HEK293 (cell line): ENCODE measurements around the gene NEK7.

Source experiments
- CTCF ChIA-PET: fragments of 350-600 bp; formaldehyde crosslinking; extraction: SDS; loops from one replicate; lab custom pipeline; 2021; ENCODE audit warnings: antibody characterized with exemption; lab: Yijun Ruan, JAX
- POLR2A ChIA-PET: fragments of 300-600 bp; formaldehyde crosslinking; extraction: SDS; loops from one replicate; lab custom pipeline; 2020; ENCODE audit warnings: antibody characterized with exemption, inconsistent platforms; lab: Yijun Ruan, JAX
- H3K27ac ChIP-seq: fragments of 200-500 bp; sonication (Bioruptor generic); 2 replicates; pipeline ENCODE4 v1.5.1; 2014; ENCODE audit warnings: low read depth, low read length, control low read depth, inconsistent platforms; ENCODE audit errors: extremely low read depth
- H3K36me3 ChIP-seq, 2 experiments: fragments of 200-500 bp in 1 of 2; sonication (Bioruptor generic) in 1 of 2; 1 replicate in 1 of 2; 2 replicates in 1 of 2; pipeline ENCODE4 v1.5.1; 2014 to 2017; ENCODE audit warnings: inconsistent platforms in 2 of 2, low read length in 2 of 2; ENCODE audit not compliant: control insufficient read depth in 2 of 2, insufficient read depth in 1 of 2
- H3K4me1 ChIP-seq: fragments of 200-500 bp; sonication (Bioruptor generic); 2 replicates; pipeline ENCODE4 v1.5.1; 2014; ENCODE audit warnings: mild to moderate bottlenecking, low read length, inconsistent platforms; ENCODE audit not compliant: control insufficient read depth, insufficient read depth
- H3K4me3 ChIP-seq: 2 replicates; pipeline ENCODE4 v1.5.1; 2011; ENCODE audit warnings: low read depth, mild to moderate bottlenecking, control low read depth, low read length, moderate library complexity
- H3K9me3 ChIP-seq: fragments of 200-500 bp; sonication (Bioruptor generic); 2 replicates; pipeline ENCODE4 v1.5.1; 2014; ENCODE audit warnings: low read depth, low read length, inconsistent platforms; ENCODE audit not compliant: control insufficient read depth, insufficient read depth
- FEZF1 ChIP-seq: fragments of 450-650 bp; formaldehyde crosslinking; IDR thresholded peaks from 2 replicates; pipeline ENCODE4 v1.5.1; 2016; ENCODE audit warnings: missing biosample characterization, missing genetic modification characterization
- PRDM10 ChIP-seq: fragments of 450-650 bp; formaldehyde crosslinking; IDR thresholded peaks from 2 replicates; pipeline ENCODE4 v1.5.1; 2016; ENCODE audit warnings: missing biosample characterization, missing genetic modification characterization
- SP7 ChIP-seq: fragments of 450-650 bp; formaldehyde crosslinking; IDR thresholded peaks from 2 replicates; pipeline ENCODE4 v1.5.1; 2016; ENCODE audit warnings: missing biosample characterization, missing genetic modification characterization
- ZBTB48 ChIP-seq: fragments of 450-650 bp; formaldehyde crosslinking; IDR thresholded peaks from 2 replicates; pipeline ENCODE4 v1.5.1; 2016; ENCODE audit warnings: missing biosample characterization, missing genetic modification characterization
- ZNF133 ChIP-seq: fragments of 450-650 bp; formaldehyde crosslinking; IDR thresholded peaks from 2 replicates; pipeline ENCODE4 v1.5.1; 2016; ENCODE audit warnings: missing biosample characterization, missing genetic modification characterization
- ZNF16 ChIP-seq: fragments of 450-650 bp; formaldehyde crosslinking; IDR thresholded peaks from 2 replicates; pipeline ENCODE4 v1.5.1; 2016; ENCODE audit warnings: low read depth, missing biosample characterization, missing genetic modification characterization
- ZNF26 ChIP-seq: fragments of 450-650 bp; formaldehyde crosslinking; IDR thresholded peaks from 2 replicates; pipeline ENCODE4 v1.5.1; 2016; ENCODE audit warnings: missing biosample characterization, missing genetic modification characterization
- ZNF280C ChIP-seq: fragments of 450-650 bp; formaldehyde crosslinking; IDR thresholded peaks from 2 replicates; pipeline ENCODE4 v1.5.1; 2016; ENCODE audit warnings: missing biosample characterization, missing genetic modification characterization
- ZNF292 ChIP-seq: fragments of 450-650 bp; formaldehyde crosslinking; IDR thresholded peaks from 2 replicates; pipeline ENCODE4 v1.5.1; 2016; ENCODE audit warnings: low read depth, missing biosample characterization, missing genetic modification characterization, borderline replicate concordance
- ZNF341 ChIP-seq: fragments of 450-650 bp; formaldehyde crosslinking; IDR thresholded peaks from 2 replicates; pipeline ENCODE4; 2016; ENCODE audit warnings: low read depth, missing biosample characterization, missing genetic modification characterization
- ZNF501 ChIP-seq: fragments of 450-650 bp; formaldehyde crosslinking; IDR thresholded peaks from 2 replicates; pipeline ENCODE4 v1.5.1; 2016; ENCODE audit warnings: missing biosample characterization, missing genetic modification characterization
- ZNF514 ChIP-seq: fragments of 450-650 bp; formaldehyde crosslinking; IDR thresholded peaks from 2 replicates; pipeline ENCODE4 v1.5.1; 2016; ENCODE audit warnings: missing biosample characterization, missing genetic modification characterization
- ZNF629 ChIP-seq: fragments of 450-650 bp; formaldehyde crosslinking; IDR thresholded peaks from 2 replicates; pipeline ENCODE4 v1.5.1; 2017; ENCODE audit warnings: missing biosample characterization, missing genetic modification characterization
- ZNF677 ChIP-seq: fragments of 450-650 bp; IDR thresholded peaks from 2 replicates; pipeline ENCODE4 v1.5.0; 2018; ENCODE audit warnings: missing biosample characterization, mild to moderate bottlenecking, missing genetic modification characterization, moderate library complexity
- ZNF830 ChIP-seq: fragments of 450-650 bp; IDR thresholded peaks from 2 replicates; pipeline ENCODE4 v1.5.0; 2018; ENCODE audit warnings: missing biosample characterization, missing genetic modification characterization, low read depth, mild to moderate bottlenecking, moderate library complexity
- ZSCAN30 ChIP-seq: fragments of 450-650 bp; IDR thresholded peaks from 2 replicates; pipeline ENCODE4 v1.5.1; 2018; ENCODE audit warnings: missing biosample characterization, mild to moderate bottlenecking, missing genetic modification characterization, moderate library complexity

The NEK7 gene

GRCh38 chr1:198185759-198186158 is 29.0 kb downstream of the NEK7 start:
- no peak overlapping the region for H3K4me3 ChIP-seq
- no peak overlapping the region for H3K27ac ChIP-seq
- CTCF ChIA-PET, result no interaction called here
- POLR2A ChIA-PET, result no interaction called here
- TF ChIP-seq ZNF341 (tag by site-specific recombination) (no peak), ZNF16 (tag by site-specific recombination) (no peak)
- peaks cover 3% of the 10 kb centered on the region; the same call in 1 of the 2 replicates for H3K4me1 ChIP-seq
- no peaks in the 10 kb centered on the region for H3K9me3 ChIP-seq
- H3K36me3 ChIP-seq, result no peaks in the 10 kb centered on the region

- TF ChIP-seq SP7 (no peak), ZSCAN30 (tag by site-specific recombination) (no peak), PRDM10 (tag by site-specific recombination) (no peak), ZNF830 (no peak), ZNF501 (tag by site-specific recombination) (no peak), ZNF677 (tag by site-specific recombination) (no peak), ZNF280C (tag by site-specific recombination) (no peak)
- ChIA-PET POLR2A (no interaction called here), CTCF (interaction anchor here (0.6 kb wide), 1 partner anchor 159 kb away, joined by 7 read pairs; no protein-coding TSS in a partner anchor)
- no peaks in the 10 kb centered on the region for H3K9me3 ChIP-seq
- no peak overlapping the region for H3K27ac ChIP-seq
- H3K4me3 ChIP-seq, result no peak overlapping the region
- H3K4me1 ChIP-seq, result peaks cover 3% of the 10 kb centered on the region; the same call in 1 of the 2 replicates
- H3K36me3 ChIP-seq, result no peaks in the 10 kb centered on the region
Measured at GRCh38 chr1:198186916-198187580, 30.2 kb downstream of the NEK7 start.

GRCh38 chr1:198187973-198188588 is 31.3 kb downstream of the NEK7 start:
- no peak for TF ChIP-seq ZNF133 (tag by site-specific recombination)
- peak; percentile 31; the same call in 1 of the 2 replicates for TF ChIP-seq FEZF1
- no peak for TF ChIP-seq ZSCAN30 (tag by site-specific recombination)
- no peak for TF ChIP-seq ZBTB48 (tag by site-specific recombination)
- no peak for TF ChIP-seq ZNF514
- TF ChIP-seq ZNF292 (tag by site-specific recombination), result no peak
- no peak for TF ChIP-seq ZNF26 (tag by site-specific recombination)
- no peak for TF ChIP-seq ZNF629
- TF ChIP-seq, all 188 proteins: peak for 1
- ChIA-PET CTCF (interaction anchor here (0.6 kb wide), 2 partner anchors 160 to 994 kb away, joined by 3 to 7 read pairs; no protein-coding TSS in a partner anchor), POLR2A (no interaction called here)
- Histone ChIP-seq H3K36me3 (no peaks in the 10 kb centered on the region), H3K27ac (no peak overlapping the region), H3K4me3 (no peak overlapping the region), H3K4me1 (peaks cover 3% of the 10 kb centered on the region; the same call in 1 of the 2 replicates), H3K9me3 (no peaks in the 10 kb centered on the region)
